Stimulated activated naive B cell treated with anti-CD40 and anti-IgM and Interleukin-4, amounts not matched to agents 10 μg/mL and 1 μg/mL and 100 μg/mL, for 72 hours (primary cell): ENCODE measurements around the gene GJA9.

Source experiments
- ATAC-seq, 2 donors: fragments of 150-1000 bp; cut with Tn5 transposase; replicated peaks; 2 replicates each; pipeline ENCODE4 v1.10.0; 2021; ENCODE audit warnings: moderate library complexity in 1 of 2
- DNase-seq: peaks from one replicate; pipeline ENCODE4 v3.0.0; 2021
- H3K27ac Mint-ChIP-seq: one replicate; pipeline ENCODE4 v1.8.0; 2022; ENCODE audit warnings: mild to moderate bottlenecking, mixed read lengths
- H3K27me3 Mint-ChIP-seq, 2 donors: one replicate each; pipeline ENCODE4 v1.8.0; 2022; ENCODE audit warnings: mixed read lengths in 2 of 2
- H3K36me3 Mint-ChIP-seq, 2 donors: one replicate each; pipeline ENCODE4 v1.8.0; 2022; ENCODE audit warnings: mixed read lengths in 2 of 2, mild to moderate bottlenecking in 1 of 2
- H3K4me1 Mint-ChIP-seq, 2 donors: one replicate each; pipeline ENCODE4 v1.8.0; 2022; ENCODE audit warnings: mixed read lengths in 2 of 2, mild to moderate bottlenecking in 1 of 2
- H3K4me3 Mint-ChIP-seq, 2 donors: one replicate each; pipeline ENCODE4 v1.8.0; 2022; ENCODE audit warnings: mild to moderate bottlenecking in 2 of 2, mixed read lengths in 2 of 2, moderate library complexity in 1 of 2
- H3K9me3 Mint-ChIP-seq, 2 donors: one replicate each; pipeline ENCODE4 v1.8.0; 2022; ENCODE audit warnings: mixed read lengths in 2 of 2, mild to moderate bottlenecking in 1 of 2

Gene GJA9

GRCh38 chr1:38832370-38832734 lies 49.0 kb downstream of the GJA9 start:
- peaks cover 19 to 27% of the 10 kb centered on the region in 2 donors for H3K27me3 Mint-ChIP-seq
- no peak overlapping the region for H3K27ac Mint-ChIP-seq
- H3K9me3 Mint-ChIP-seq: no peaks in the 10 kb centered on the region
- no peaks in the 10 kb centered on the region for H3K4me1 Mint-ChIP-seq
- peaks cover 0 to 1% of the 10 kb centered on the region in 2 donors for H3K36me3 Mint-ChIP-seq
- ATAC-seq (no peak), DNase-seq (no peak)
- H3K4me3 Mint-ChIP-seq: no peak overlapping the region

GRCh38 chr1:38831731-38832369 lies 49.5 kb downstream of the GJA9 start:
- Mint-ChIP-seq H3K27ac (no peak overlapping the region), H3K9me3 (no peaks in the 10 kb centered on the region), H3K36me3 (no peaks in the 10 kb centered on the region), H3K4me1 (no peaks in the 10 kb centered on the region), H3K4me3 (no peak overlapping the region), H3K27me3 (peaks cover 19 to 27% of the 10 kb centered on the region in 2 donors)
- no peak for ATAC-seq
- no peak for DNase-seq

- Mint-ChIP-seq H3K4me3 (no peak overlapping the region), H3K36me3 (no peaks in the 10 kb centered on the region), H3K27me3 (peaks cover 33 to 42% of the 10 kb centered on the region in 2 donors), H3K27ac (no peak overlapping the region), H3K4me1 (peaks cover 0 to 4% of the 10 kb centered on the region in 2 donors), H3K9me3 (no peaks in the 10 kb centered on the region)
- DNase-seq (no peak), ATAC-seq (no peak)
Measured at GRCh38 chr1:38829368-38829767, 52.0 kb downstream of the GJA9 start.

GRCh38 chr1:38827318-38827717 lies 54.1 kb downstream of the GJA9 start:
- no peaks in the 10 kb centered on the region for H3K9me3 Mint-ChIP-seq
- H3K27me3 Mint-ChIP-seq: peaks cover 40 to 48% of the 10 kb centered on the region in 2 donors
- H3K4me3 Mint-ChIP-seq: no peak overlapping the region
- H3K27ac Mint-ChIP-seq: no peak overlapping the region
- ATAC-seq (no peak), DNase-seq (no peak)
- peaks cover 0 to 4% of the 10 kb centered on the region in 2 donors for H3K4me1 Mint-ChIP-seq
- no peaks in the 10 kb centered on the region for H3K36me3 Mint-ChIP-seq

GRCh38 chr1:38826886-38827285 lies 54.5 kb downstream of the GJA9 start:
- H3K4me3 Mint-ChIP-seq: no peak overlapping the region
- ATAC-seq (no peak), DNase-seq (no peak)
- peaks cover 45 to 52% of the 10 kb centered on the region in 2 donors for H3K27me3 Mint-ChIP-seq
- peaks cover 0 to 4% of the 10 kb centered on the region in 2 donors for H3K4me1 Mint-ChIP-seq
- no peaks in the 10 kb centered on the region for H3K9me3 Mint-ChIP-seq
- no peak overlapping the region for H3K27ac Mint-ChIP-seq
- H3K36me3 Mint-ChIP-seq: no peaks in the 10 kb centered on the region

GRCh38 chr1:38826262-38826661 lies 55.1 kb downstream of the GJA9 start:
- Mint-ChIP-seq H3K4me3 (no peak overlapping the region), H3K36me3 (no peaks in the 10 kb centered on the region), H3K4me1 (peaks cover 0 to 4% of the 10 kb centered on the region in 2 donors), H3K9me3 (no peaks in the 10 kb centered on the region), H3K27me3 (peaks cover 50 to 59% of the 10 kb centered on the region in 2 donors), H3K27ac (no peak overlapping the region)
- ATAC-seq (no peak), DNase-seq (no peak)
